OCI-LY3 (cell line): ENCODE data around the gene PNLIP.

Experiments used
- CTCF ChIP-seq: fragments of 200-600, 300-600 bp; sonication (generic); IDR thresholded peaks from 2 replicates; pipeline ENCODE4 v1.5.1; 2014; ENCODE audit warnings: antibody characterized with exemption, low read length, low read depth
- EZH2phosphoT487 ChIP-seq: fragments of 200-600 bp; shearing (Covaris generic); IDR thresholded peaks from 2 replicates; pipeline ENCODE4 v1.6.1; 2018; ENCODE audit warnings: antibody characterized with exemption, mixed run types, low read depth

GRCh38 chr10:116538992-116539391 is 6.7 kb upstream of the PNLIP start:
- TF ChIP-seq CTCF (no peak), EZH2phosphoT487 (no peak)
